Stimulated activated naive CD8-positive, alpha-beta T cell treated with anti-CD3 and anti-CD28 coated beads, Interleukin-15, Interleukin-2, amounts not matched to agents 100 ng/mL and 50 ng/mL, for 24 hours (primary cell): ENCODE results near the gene KLF11.
"Not testable (repeated sequence)": the region's sequence is repeated elsewhere in the genome, so short reads cannot be mapped to it uniquely, and the experiment has no call there.

Source experiments
- H3K27ac Mint-ChIP-seq: one replicate; pipeline ENCODE4 v1.8.0; 2021; ENCODE audit warnings: mild to moderate bottlenecking, mixed read lengths
- H3K27me3 Mint-ChIP-seq: one replicate; pipeline ENCODE4 v1.8.0; 2021; ENCODE audit warnings: mixed read lengths
- H3K36me3 Mint-ChIP-seq: one replicate; pipeline ENCODE4 v1.8.0; 2021; ENCODE audit warnings: low read depth, mixed read lengths
- H3K4me1 Mint-ChIP-seq: one replicate; pipeline ENCODE4 v1.8.0; 2021; ENCODE audit warnings: low read depth, mixed read lengths
- H3K4me3 Mint-ChIP-seq: one replicate; pipeline ENCODE4 v1.8.0; 2021; ENCODE audit warnings: mild to moderate bottlenecking, mixed read lengths
- H3K9me3 Mint-ChIP-seq: one replicate; pipeline ENCODE4 v1.8.0; 2021; ENCODE audit warnings: mixed read lengths

KLF11 gene

DNA sequence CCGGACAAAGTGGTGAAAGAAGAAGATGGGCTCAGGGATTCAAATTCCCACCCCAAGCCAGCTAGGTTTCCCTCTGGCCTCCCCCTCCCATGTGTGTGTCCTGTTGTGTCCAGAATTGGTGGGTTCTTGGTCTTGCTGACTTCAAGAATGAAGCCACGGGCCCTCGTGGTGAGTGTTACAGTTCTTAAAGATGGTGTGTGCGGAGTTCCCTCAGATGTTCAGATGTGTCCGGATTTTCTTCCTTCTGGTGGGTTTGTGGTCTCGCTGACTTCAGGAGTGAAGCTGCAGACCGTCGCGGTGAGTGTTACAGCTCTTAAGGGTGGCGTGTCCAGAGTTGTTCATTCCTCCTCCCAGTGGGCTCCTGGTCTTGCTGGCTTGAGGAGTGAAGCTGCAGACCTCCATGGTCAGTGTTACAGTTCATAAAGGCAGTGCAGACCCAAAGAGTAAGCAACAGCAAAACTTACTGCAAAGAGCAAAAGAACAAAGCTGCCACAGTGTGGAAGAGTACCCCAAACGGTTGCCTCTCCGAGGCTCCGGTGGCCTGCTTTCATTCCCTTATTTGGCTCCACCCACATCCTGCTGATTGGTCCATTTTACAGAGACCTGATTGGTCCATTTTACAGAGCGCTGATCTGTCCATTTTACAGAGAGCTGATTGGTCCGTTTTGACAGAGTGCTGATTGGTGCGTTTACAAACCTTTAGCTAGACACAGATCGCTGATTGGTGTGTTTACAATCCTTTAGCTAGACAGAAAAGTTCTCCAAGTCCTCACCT, 37.7 kb upstream of the KLF11 start:
- Mint-ChIP-seq H3K27me3 (peaks cover 24% of the 10 kb centered on the region), H3K4me1 (no peaks in the 10 kb centered on the region), H3K27ac (no peak overlapping the region), H3K36me3 (no peaks in the 10 kb centered on the region), H3K4me3 (no peak overlapping the region), H3K9me3 (no peaks in the 10 kb centered on the region)

DNA sequence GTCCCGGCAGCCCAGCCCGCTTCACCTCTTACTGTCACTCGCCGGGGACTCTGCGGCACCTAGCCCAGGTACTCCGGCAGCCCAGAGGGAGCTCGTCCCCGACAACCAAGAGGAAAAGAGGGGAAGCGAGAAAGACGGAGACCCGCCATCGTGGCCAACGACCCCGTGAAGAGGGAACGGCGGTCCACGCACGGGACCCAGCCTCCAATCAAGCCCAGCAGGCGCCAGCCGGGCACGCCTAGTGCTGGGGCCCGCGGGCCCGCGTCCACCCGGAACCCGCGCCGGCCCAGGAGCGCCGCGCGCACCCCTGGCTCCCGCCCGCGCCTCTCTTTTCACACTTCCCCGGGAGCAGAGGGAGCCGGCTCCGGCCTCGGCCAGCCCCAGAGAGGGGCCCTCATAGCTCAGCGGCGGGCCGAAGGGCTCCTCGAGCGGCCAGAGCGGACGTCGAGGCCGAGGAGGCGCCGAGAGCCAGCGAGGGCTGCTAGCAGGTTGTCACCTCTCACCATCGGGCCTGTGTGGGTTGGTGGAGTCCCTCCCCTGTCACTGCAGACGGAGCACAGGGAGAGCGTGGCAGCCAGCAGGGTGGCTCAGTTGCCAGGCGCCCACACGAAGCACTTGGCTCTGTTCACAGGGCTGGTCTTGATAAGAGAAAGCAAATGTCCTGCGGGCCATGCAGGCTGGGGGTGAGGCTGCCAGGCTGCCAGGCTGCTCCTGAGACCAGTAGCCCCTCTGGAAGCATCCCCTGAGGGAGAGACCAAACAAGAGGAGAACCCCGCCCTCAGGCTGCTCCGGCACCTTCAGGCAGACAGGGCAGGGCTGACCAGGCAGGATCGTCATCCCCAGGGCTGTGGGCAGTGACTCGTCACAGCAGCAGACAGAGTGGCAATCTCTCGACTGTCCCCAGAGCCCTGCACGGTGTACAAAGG, 36.9 kb upstream of the KLF11 start:
- Mint-ChIP-seq H3K9me3 (no peaks in the 10 kb centered on the region), H3K27me3 (peaks cover 24% of the 10 kb centered on the region), H3K4me3 (no peak overlapping the region), H3K4me1 (no peaks in the 10 kb centered on the region), H3K27ac (no peak overlapping the region), H3K36me3 (no peaks in the 10 kb centered on the region)

DNA sequence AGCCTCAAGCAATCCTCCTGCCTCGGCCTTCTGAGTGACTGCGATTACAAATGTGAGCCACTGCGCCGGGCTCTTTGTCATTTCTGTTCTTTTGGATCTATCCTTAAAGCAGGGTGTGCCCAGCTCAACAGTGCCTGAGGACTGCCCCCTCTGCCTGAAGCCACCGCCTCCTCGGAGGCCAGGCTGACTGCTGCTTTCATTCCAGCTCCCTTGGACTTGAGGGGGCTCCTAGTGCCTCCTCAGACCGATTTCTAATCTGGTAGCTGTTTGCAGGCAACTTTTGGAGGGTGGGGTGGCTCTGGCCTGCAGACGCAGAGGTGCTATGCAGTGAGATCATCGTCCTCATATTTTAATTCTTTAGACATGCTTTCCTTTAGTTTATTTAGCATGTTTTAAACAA, 35.9 kb upstream of the KLF11 start:
- Mint-ChIP-seq H3K36me3 (no peaks in the 10 kb centered on the region), H3K4me3 (no peak overlapping the region), H3K9me3 (no peaks in the 10 kb centered on the region), H3K27ac (no peak overlapping the region), H3K27me3 (peaks cover 24% of the 10 kb centered on the region), H3K4me1 (no peaks in the 10 kb centered on the region)

- Mint-ChIP-seq H3K36me3 (no peaks in the 10 kb centered on the region), H3K4me3 (no peak overlapping the region), H3K27ac (no peak overlapping the region), H3K4me1 (no peaks in the 10 kb centered on the region), H3K27me3 (peaks cover 24% of the 10 kb centered on the region), H3K9me3 (no peaks in the 10 kb centered on the region)
Measured at GRCh38 chr2:10007921-10008808, 35.2 kb upstream of the KLF11 start.

- H3K27me3 Mint-ChIP-seq = peaks cover 24% of the 10 kb centered on the region
- H3K4me3 Mint-ChIP-seq = no peak overlapping the region
Measured at GRCh38 chr2:10008809-10009176, 34.6 kb upstream of the KLF11 start.

DNA sequence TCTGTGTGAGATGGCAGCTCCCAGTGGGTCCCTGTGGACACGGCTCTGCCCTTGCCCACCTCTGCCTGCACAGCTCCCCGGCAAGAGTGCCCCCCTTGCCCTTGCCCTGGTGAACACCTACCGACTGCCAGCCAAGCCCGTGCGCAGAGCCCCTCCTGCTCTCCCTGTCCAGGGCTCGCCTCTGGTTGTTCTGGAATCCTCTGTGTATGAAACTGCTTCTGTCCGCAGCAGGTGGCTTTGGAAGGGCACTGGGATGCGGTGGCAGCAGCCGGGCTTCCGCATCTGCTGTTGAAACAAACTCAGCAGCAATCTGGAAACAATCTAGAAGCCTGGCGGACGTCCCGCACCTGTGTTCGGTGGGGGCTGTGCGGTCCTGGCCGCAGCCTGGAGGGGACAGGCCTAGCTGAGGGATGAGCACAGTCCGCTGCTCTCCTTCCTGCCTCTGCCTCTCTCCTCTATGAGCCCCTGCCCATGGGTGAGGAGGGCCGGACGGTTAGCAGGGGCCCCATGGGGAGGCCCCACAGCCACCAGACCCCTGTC, 34.0 kb upstream of the KLF11 start:
- no peaks in the 10 kb centered on the region for H3K9me3 Mint-ChIP-seq

More at GRCh38 chr2:10008809-10009176, 34.6 kb upstream of the KLF11 start:
- Mint-ChIP-seq H3K36me3 (no peaks in the 10 kb centered on the region), H3K27ac (no peak overlapping the region), H3K9me3 (no peaks in the 10 kb centered on the region), H3K4me1 (no peaks in the 10 kb centered on the region)

DNA sequence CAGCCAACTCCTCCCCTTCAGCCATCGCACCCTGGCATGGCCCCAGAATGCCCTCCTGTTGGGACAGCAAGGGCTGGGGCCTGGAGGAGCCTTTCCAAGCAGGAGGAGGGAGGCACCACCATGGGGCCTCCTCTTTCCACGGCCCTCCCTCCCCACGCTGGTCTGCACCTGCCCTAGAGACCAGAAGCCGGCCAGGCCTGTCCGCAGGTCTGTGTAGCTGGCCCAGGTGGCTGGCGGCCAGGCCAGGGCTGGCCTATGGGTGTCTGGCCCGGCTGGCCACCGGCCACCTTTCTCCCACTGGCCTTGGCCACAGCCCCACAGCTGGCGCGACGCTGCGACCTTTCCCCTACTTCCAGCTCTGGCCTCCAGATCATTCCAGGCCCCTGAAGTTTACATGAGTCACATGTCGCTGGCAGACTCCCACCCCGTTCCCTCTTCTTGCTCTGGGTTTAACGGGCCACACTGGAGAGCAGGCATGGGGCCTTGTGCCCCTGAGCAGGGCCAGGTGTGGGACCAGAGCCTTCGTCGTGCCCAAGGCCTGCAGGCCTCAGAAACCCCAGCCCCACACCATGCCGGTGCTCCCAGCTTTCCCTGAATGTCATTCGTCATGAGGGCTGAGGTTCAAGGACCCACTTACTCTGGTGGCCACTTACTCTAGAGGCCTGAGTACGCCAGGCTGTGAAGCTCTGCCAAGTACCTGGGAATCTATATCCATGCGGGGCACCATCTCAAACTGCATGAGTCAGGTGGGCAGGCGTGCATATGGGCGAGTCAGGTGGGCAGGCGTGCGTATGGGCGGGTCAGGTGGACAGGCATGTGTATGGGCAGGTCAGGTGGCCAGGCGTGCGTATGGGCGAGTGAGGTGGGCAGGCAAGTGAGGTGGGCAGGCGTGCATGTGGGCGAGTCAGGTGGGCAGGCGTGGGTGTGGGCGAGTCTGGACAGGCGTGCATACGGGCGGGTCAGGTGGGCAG, 33.3 kb upstream of the KLF11 start:
- Mint-ChIP-seq H3K27ac (no peak overlapping the region), H3K4me1 (no peaks in the 10 kb centered on the region), H3K27me3 (peaks cover 24% of the 10 kb centered on the region), H3K36me3 (no peaks in the 10 kb centered on the region), H3K4me3 (no peak overlapping the region), H3K9me3 (no peaks in the 10 kb centered on the region)

More for the DNA sequence above, 34.0 kb upstream of the KLF11 start:
- no peak overlapping the region for H3K4me3 Mint-ChIP-seq
- H3K27me3 Mint-ChIP-seq = peaks cover 24% of the 10 kb centered on the region
- no peaks in the 10 kb centered on the region for H3K4me1 Mint-ChIP-seq
- H3K27ac Mint-ChIP-seq = no peak overlapping the region
- H3K36me3 Mint-ChIP-seq = no peaks in the 10 kb centered on the region

DNA sequence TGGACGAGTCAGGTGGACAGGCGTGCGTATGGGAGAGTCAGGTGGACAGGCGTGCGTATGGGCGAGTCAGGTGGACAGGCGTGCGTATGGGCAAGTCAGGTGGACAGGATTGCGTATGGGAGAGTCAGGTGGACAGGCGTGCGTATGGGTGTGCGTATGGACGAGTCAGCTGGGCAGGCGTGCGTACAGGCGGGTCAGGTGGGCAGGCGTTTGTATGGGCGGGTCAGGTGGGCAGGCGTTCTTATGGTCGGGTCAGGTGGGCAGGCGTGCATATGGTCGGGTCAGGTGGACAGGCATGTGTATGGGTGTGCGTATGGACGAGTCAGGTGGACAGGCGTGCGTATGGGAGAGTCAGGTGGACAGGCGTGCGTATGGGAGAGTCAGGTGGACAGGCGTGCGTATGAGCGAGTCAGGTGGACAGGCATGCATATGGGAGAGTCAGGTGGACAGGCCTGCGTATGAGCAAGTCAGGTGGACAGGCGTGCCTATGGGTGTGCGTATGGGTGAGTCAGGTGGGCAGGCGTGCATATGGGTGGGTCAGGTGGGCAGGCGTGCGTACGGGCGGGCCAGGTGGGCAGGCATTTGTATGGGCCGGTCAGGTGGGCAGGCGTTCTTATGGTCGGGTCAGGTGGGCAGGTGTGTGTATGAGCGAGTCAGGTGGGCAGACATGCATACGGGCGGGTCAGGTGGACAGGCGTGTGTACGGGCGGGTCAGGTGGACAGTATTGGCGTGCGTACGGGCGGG, 32.3 kb upstream of the KLF11 start:
- H3K4me3 Mint-ChIP-seq, H3K36me3 Mint-ChIP-seq, H3K27ac Mint-ChIP-seq, H3K4me1 Mint-ChIP-seq, H3K9me3 Mint-ChIP-seq: not testable (repeated sequence)
- H3K27me3 Mint-ChIP-seq = peaks cover 16% of the 10 kb centered on the region

DNA sequence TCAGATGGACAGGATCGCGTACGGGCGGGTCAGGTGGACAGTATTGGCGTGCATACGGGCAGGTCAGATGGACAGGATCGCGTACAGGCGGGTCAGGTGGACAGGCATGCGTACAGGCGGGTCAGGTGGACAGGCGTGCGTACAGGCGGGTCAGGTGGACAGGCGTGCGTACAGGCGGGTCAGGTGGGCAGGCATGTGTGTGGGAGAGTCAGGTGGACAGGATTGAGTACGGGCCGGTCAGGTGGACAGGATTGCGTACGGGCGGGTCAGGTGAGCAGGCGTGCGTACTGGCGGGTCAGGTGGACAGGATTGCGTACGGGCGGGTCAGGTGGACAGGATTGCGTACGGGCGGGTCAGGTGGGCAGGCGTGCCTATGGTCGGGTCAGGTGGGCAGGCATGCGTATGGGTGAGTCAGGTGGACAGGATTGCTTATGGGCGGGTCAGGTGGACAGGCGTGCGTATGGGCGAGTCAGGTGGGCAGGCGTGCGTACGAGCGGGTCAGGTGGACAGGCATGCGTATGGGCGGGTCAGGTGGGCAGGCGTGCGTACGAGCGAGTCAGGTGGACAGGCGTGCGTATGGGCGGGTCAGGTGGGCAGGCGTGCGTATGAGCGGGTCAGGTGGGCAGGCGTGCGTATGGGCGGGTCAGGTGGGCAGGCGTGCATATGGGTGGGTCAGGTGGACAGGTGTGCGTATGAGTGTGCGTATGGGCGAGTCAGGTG, 31.6 kb upstream of the KLF11 start:
- H3K36me3 Mint-ChIP-seq, H3K4me3 Mint-ChIP-seq: not testable (repeated sequence)
- H3K27me3 Mint-ChIP-seq = peaks cover 13% of the 10 kb centered on the region

GRCh38 chr2:10012366-10012962, 30.9 kb upstream of the KLF11 start:
- H3K27ac Mint-ChIP-seq, H3K4me1 Mint-ChIP-seq, H3K9me3 Mint-ChIP-seq: not testable (repeated sequence)

More for the DNA sequence above, 31.6 kb upstream of the KLF11 start:
- H3K4me1 Mint-ChIP-seq, H3K9me3 Mint-ChIP-seq, H3K27ac Mint-ChIP-seq: not testable (repeated sequence)

GRCh38 chr2:10012963-10013461, 30.3 kb upstream of the KLF11 start:
- Mint-ChIP-seq H3K27ac (no peak overlapping the region), H3K4me1 (no peaks in the 10 kb centered on the region), H3K4me3 (no peak overlapping the region), H3K36me3 (no peaks in the 10 kb centered on the region), H3K27me3 (peaks cover 5% of the 10 kb centered on the region), H3K9me3 (peaks cover 5% of the 10 kb centered on the region)

More at GRCh38 chr2:10012366-10012962, 30.9 kb upstream of the KLF11 start:
- H3K4me3 Mint-ChIP-seq, H3K27me3 Mint-ChIP-seq, H3K36me3 Mint-ChIP-seq: not testable (repeated sequence)

DNA sequence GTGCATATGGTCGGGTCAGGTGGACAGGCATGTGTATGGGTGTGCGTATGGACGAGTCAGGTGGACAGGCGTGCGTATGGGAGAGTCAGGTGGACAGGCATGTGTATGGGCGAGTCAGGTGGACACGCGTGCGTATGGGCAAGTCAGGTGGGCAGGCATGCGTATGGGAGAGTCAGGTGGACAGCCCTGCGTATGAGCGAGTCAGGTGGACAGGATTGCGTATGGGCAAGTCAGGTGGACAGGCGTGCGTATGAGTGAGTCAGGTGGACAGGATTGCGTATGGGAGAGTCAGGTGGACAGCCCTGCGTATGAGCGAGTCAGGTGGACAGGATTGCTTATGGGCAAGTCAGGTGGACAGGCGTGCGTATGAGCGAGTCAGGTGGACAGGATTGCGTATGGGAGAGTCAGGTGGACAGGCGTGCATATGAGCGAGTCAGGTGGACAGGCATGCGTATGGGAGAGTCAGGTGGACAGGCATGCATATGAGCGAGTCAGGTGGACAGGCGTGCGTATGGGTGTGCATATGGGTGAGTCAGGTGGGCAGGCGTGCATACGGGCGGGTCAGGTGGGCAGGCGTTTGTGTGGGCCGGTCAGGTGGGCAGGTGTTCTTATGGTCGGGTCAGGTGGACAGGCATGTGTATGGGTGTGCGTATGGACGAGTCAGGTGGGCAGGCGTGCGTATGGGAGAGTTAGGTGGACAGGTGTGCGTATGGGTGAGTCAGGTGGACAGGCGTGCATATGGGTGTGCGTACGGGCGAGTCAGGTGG, 29.5 kb upstream of the KLF11 start:
- H3K27ac Mint-ChIP-seq, H3K36me3 Mint-ChIP-seq, H3K27me3 Mint-ChIP-seq, H3K4me1 Mint-ChIP-seq, H3K4me3 Mint-ChIP-seq, H3K9me3 Mint-ChIP-seq: not testable (repeated sequence)
